Skeletal muscle satellite cell (primary cell): ENCODE data around the gene TMEM106B.
A peak's percentile ranks its signal among the peaks of the same experiment; 100 is the strongest.
"Not testable (repeated sequence)": the region's sequence is repeated elsewhere in the genome, so short reads cannot be mapped to it uniquely, and the experiment has no call there.

ENCODE experiments used
- H3K27me3 ChIP-seq: 2 replicates; pipeline ENCODE4 v1.7.0; 2013; ENCODE audit warnings: low read length; ENCODE audit not compliant: control insufficient read depth, insufficient read depth
- H3K36me3 ChIP-seq: 2 replicates; pipeline ENCODE4 v1.7.0; 2013; ENCODE audit warnings: mild to moderate bottlenecking, control low read depth, low read length; ENCODE audit not compliant: insufficient read depth
- H3K4me1 ChIP-seq: 2 replicates; pipeline ENCODE4 v1.7.0; 2013; ENCODE audit warnings: low read length; ENCODE audit not compliant: control insufficient read depth, insufficient read depth
- H3K4me2 ChIP-seq: 2 replicates; pipeline ENCODE4 v1.7.0; 2013; ENCODE audit warnings: mild to moderate bottlenecking, low read length
- H3K4me3 ChIP-seq: 2 replicates; pipeline ENCODE4 v1.7.0; 2013; ENCODE audit warnings: low read length
- H3K9ac ChIP-seq: 2 replicates; pipeline ENCODE4 v1.7.0; 2013; ENCODE audit warnings: mild to moderate bottlenecking, low read depth, low read length, moderate library complexity
- H3K9me3 ChIP-seq: replicated peaks from 2 replicates; pipeline ENCODE4 v1.7.0; 2013; ENCODE audit warnings: mild to moderate bottlenecking, control low read depth, low read length

TMEM106B gene

DNA sequence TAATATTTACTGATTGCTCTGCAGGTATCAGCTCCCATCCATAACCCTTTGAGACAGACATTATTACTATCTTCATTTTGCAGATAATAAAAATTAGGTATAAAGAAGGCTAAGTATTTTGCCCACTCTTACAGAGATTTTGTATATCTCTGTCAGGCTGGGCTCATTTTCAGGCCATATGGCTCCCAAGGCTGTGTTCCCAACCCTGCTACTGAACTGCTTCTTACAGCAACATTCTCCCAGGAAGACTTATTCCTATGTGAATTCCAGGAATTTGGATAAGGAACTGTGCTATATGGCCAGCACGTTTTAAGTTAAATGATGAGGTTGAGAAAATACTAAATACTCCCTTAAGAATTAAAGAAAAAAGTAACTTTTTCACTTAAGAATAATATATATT lies 1.9 kb upstream of the TMEM106B start:
- Histone ChIP-seq H3K36me3 (no peaks in the 10 kb centered on the region), H3K4me3 (no peak overlapping the region), H3K4me1 (peaks cover 13% of the 10 kb centered on the region), H3K9me3 (no peaks in the 10 kb centered on the region), H3K4me2 (no peak overlapping the region), H3K27me3 (peaks cover 18% of the 10 kb centered on the region), H3K9ac (no peak overlapping the region)

- H3K36me3 ChIP-seq = no peaks in the 10 kb centered on the region
- H3K4me2 ChIP-seq = peak overlapping the region; percentile 91
- peaks cover 18% of the 10 kb centered on the region for H3K27me3 ChIP-seq
- H3K9ac ChIP-seq = peak overlapping the region; percentile 88
- H3K4me3 ChIP-seq = peak overlapping the region; percentile 87
- peaks cover 13% of the 10 kb centered on the region for H3K4me1 ChIP-seq
- H3K9me3 ChIP-seq = no peaks in the 10 kb centered on the region
Measured at GRCh38 chr7:12210179-12211053, 678 bp upstream of the TMEM106B start.

DNA sequence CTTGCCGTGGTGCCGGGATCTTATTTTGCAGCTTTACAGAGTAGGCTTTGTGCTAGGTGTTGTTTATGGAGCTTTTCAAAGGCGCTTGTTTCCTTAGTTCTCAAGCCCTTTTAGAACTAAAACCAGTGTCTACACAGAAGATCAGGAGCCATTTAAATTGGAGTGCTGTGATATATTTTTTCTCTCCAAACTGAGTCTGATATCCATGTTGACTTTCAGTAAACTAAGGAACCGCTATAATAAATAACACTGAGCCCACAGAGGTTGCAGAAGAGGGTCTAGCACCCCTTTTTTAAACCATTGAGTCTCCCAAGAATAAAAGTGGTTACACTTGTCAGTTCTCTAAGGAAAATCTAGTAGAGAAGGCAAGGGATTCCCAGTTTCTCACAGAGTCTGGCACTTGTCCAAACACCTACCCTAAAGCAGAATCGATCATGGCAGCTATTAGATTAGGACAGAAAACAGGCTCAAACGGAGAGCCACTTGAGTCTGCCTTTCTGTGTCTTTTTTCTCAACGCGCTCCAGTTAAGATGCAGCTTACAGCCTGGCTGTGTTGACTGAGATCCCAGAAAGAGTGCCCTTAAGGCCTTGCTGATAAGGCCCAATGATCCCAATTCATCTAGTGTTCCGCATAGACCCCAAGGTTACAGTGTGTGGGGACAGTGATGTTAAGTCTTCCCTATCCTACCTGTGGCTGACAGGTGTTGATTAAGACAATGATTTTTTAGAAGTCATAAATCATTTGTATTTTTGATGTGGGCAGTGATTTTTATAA lies 804 bp downstream of the TMEM106B start:
- Histone ChIP-seq H3K9ac (peak overlapping the region; percentile 88), H3K4me2 (peak overlapping the region; percentile 91), H3K9me3 (no peaks in the 10 kb centered on the region), H3K4me1 (peaks cover 13% of the 10 kb centered on the region), H3K4me3 (peak overlapping the region; percentile 87), H3K27me3 (peaks cover 14% of the 10 kb centered on the region), H3K36me3 (peaks cover 3% of the 10 kb centered on the region)

DNA sequence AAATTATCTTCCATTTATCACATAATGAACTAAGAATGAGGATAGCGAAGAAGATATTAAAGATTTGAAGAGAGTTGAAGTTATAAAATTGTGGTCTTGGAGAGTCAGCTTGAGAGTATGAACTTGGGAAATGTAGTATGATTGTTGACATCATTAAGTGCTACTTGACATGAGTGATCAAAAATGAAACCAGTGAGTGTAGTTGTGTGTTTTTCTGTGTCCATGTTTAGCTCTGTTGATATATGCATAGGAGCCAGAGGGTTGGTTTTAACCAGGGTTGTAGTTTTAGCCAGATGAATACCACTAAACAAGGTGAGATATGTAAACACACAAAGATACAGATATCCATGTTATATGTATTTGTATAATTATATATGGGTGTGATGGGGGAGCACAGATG lies 6.2 kb downstream of the TMEM106B start:
- Histone ChIP-seq H3K27me3 (no peaks in the 10 kb centered on the region), H3K9ac (no peak overlapping the region), H3K9me3 (no peaks in the 10 kb centered on the region), H3K4me2 (no peak overlapping the region), H3K36me3 (peaks cover 27% of the 10 kb centered on the region), H3K4me3 (no peak overlapping the region), H3K4me1 (peaks cover 4% of the 10 kb centered on the region)

DNA sequence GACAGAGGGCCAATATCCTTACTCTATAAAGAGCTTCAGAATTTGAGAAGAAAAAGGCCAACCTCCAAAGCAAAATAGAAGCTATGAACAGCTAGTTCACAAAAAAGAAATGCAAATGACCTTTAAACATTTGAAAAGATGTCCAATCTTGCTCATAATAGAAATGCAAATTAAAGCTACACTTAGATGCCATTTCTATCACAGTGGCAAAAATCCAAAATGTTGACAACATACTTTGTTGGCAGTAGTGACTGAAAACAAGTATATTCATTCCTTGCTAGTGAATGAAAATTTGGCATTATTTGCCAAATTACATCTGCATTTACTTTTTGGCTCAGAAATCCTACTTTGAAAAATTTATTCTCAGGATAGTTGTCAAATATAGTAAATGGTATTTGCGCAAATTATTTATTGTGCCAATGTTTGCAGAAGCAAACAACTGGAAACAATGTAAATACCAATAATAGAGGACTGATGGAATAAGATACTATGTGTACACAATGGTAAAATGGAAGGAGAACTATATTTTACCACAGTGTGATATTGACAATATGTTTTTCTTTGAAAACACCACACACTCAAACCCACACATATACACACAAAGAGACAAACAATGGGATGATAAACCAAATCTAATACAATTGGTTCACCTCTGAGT lies 9.4 kb downstream of the TMEM106B start:
- H3K9me3 ChIP-seq = no peaks in the 10 kb centered on the region
- no peak overlapping the region for H3K4me2 ChIP-seq
- H3K36me3 ChIP-seq = peaks cover 37% of the 10 kb centered on the region
- H3K27me3 ChIP-seq = no peaks in the 10 kb centered on the region
- no peak overlapping the region for H3K9ac ChIP-seq
- no peaks in the 10 kb centered on the region for H3K4me1 ChIP-seq
- no peak overlapping the region for H3K4me3 ChIP-seq

DNA sequence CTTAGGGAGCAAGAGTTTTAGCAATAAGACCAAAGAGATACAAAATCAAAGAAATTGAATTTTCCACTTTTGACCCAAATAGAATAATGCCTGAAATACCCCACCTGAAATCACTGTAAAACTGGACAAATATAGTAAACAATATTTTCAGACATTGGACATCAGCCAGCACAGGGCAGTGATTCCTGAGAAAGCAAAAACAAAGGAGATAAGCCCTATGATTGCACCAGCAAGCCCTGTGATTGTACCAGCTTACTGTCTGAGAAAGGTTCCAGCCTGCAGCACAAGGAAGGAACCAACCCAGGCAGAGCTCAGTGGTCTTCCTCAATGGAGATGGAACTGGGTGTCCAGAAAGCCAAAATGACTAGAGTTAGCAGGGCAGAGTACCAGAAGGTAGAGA lies 10.3 kb downstream of the TMEM106B start:
- no peaks in the 10 kb centered on the region for H3K9me3 ChIP-seq
- peaks cover 37% of the 10 kb centered on the region for H3K36me3 ChIP-seq
- H3K4me2 ChIP-seq = no peak overlapping the region
- H3K4me1 ChIP-seq = no peaks in the 10 kb centered on the region
- no peak overlapping the region for H3K4me3 ChIP-seq
- H3K9ac ChIP-seq = no peak overlapping the region
- H3K27me3 ChIP-seq = no peaks in the 10 kb centered on the region

DNA sequence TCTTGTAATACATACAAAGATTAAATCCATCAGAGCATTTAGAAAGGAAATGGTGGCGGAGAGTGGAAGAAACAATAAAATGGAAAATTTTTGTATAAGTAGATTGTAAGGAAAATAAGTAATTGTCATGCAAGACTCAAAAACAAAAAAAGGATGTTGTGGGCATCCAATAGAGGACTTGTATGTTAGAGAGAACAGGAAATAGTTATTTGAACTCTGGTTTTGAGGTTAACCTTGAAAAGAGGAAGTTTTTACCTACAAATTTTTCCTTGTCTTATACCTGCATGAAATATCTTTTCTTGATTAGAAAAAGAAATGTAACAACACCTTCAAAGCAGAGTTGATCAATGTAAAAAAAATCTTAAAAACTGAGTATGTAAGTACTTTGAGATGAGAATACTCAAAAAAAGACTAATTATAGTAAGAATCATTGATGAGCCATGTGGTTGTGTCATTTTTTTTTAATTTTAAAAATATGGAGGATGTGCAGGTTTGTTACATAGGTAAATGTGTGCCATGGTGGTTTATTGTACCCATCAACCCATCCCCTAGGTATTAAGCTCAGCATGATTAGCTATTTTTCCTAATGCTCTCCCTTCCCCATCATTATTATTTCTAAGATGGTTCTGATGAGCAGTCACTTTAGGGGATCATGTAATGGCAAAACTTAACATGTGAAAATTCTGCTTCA lies 11.9 kb downstream of the TMEM106B start:
- Histone ChIP-seq H3K4me2 (no peak overlapping the region), H3K9me3 (no peaks in the 10 kb centered on the region), H3K36me3 (peaks cover 34% of the 10 kb centered on the region), H3K27me3 (no peaks in the 10 kb centered on the region), H3K4me1 (no peaks in the 10 kb centered on the region), H3K4me3 (no peak overlapping the region), H3K9ac (no peak overlapping the region)

DNA sequence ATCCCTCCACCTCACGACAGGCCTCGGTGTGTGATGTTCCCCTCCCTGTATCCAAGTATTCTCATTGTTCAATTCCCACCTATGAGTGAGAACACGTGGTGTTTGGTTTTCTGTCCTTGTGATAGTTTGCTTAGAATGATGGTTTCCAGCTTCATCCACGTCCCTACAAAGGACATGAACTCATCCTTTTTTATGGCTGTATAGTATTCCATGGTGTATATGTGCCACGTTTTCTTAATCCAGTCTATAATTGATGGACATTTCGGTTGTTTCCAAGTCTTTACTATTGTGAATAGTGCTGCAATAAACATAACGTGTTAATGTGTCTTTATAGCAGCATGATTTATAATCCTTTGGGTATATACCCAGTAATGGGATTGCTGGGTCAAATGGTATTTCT lies 13.9 kb downstream of the TMEM106B start:
- not testable (repeated sequence) for H3K4me3 ChIP-seq, H3K9ac ChIP-seq, H3K27me3 ChIP-seq, H3K4me1 ChIP-seq, H3K4me2 ChIP-seq, H3K9me3 ChIP-seq
- H3K36me3 ChIP-seq = peaks cover 19% of the 10 kb centered on the region

- no peak overlapping the region for H3K4me3 ChIP-seq
- H3K4me2 ChIP-seq = no peak overlapping the region
- no peaks in the 10 kb centered on the region for H3K4me1 ChIP-seq
- no peaks in the 10 kb centered on the region for H3K27me3 ChIP-seq
- no peaks in the 10 kb centered on the region for H3K9me3 ChIP-seq
- peaks cover 20% of the 10 kb centered on the region for H3K36me3 ChIP-seq
- no peak overlapping the region for H3K9ac ChIP-seq
Measured at GRCh38 chr7:12226756-12227155, 15.7 kb downstream of the TMEM106B start.

- H3K4me3 ChIP-seq = no peak overlapping the region
- H3K9me3 ChIP-seq = no peaks in the 10 kb centered on the region
- H3K27me3 ChIP-seq = no peaks in the 10 kb centered on the region
- H3K4me2 ChIP-seq = no peak overlapping the region
- H3K36me3 ChIP-seq = peaks cover 25% of the 10 kb centered on the region
- no peak overlapping the region for H3K9ac ChIP-seq
- H3K4me1 ChIP-seq = no peaks in the 10 kb centered on the region
Measured at GRCh38 chr7:12228024-12228423, 16.9 kb downstream of the TMEM106B start.

DNA sequence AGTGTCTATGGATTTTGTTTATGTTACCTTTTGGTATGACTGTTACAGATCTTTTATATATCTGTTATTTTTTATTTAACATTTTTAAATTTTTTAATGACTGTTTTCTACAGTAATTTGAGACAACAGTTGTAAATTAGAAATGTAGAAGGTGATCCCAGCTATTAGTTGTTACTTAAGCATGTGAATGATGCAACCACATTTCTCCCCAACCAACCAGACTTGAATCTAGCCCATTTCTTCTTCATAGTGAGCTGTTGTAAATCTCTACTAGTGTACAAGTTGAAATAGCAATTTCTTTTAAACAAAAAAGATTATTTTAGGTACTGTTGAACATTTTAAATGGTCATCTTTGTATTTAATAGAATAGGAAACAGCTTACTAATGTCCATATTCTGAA lies 18.0 kb downstream of the TMEM106B start:
- Histone ChIP-seq H3K36me3 (peaks cover 22% of the 10 kb centered on the region), H3K27me3 (no peaks in the 10 kb centered on the region), H3K9ac (no peak overlapping the region), H3K4me3 (no peak overlapping the region), H3K4me2 (no peak overlapping the region), H3K9me3 (no peaks in the 10 kb centered on the region), H3K4me1 (no peaks in the 10 kb centered on the region)
